ENCODE results near the gene VCP.

- no peak for TF ChIP-seq REST (IDR thresholded peaks at IDR 0.05; ENCODE audit: unreplicated experiment)
- TF ChIP-seq CTCF (conservative IDR thresholded peaks at IDR 0.05; ENCODE audit: low read depth in 2 of 2), result no peak
- TF ChIP-seq POLR2AphosphoS5 (IDR thresholded peaks at IDR 0.05; ENCODE audit: low read depth), result no peak
- no peak for TF ChIP-seq EZH2 (IDR thresholded peaks at IDR 0.05; ENCODE audit: low read depth, unreplicated experiment)
These were observed 62.0 kb downstream of the VCP start for GRCh38 chr9:35010351-35010958.
